Central memory CD8-positive, alpha-beta T cell (primary cell): ENCODE measurements around the gene CYP2S1.

ENCODE experiments used
- ATAC-seq: fragments of 150-1000 bp; cut with Tn5 transposase; replicated peaks from 2 replicates; pipeline ENCODE4 v1.10.0; 2022; ENCODE audit warnings: mild to moderate bottlenecking, moderate FRiP score, moderate number of reproducible peaks; ENCODE audit not compliant: poor library complexity, severe bottlenecking; ENCODE audit errors: extremely low read depth
- DNase-seq, 2 donors: peaks; one replicate each; pipeline ENCODE4 v3.0.0; 2021; ENCODE audit warnings: low spot score in 2 of 2
- H3K27ac Mint-ChIP-seq: one replicate; pipeline ENCODE4 v1.8.0; 2022; ENCODE audit warnings: low read depth, mild to moderate bottlenecking, moderate library complexity, mixed read lengths
- H3K27me3 Mint-ChIP-seq: one replicate; pipeline ENCODE4 v1.8.0; 2022; ENCODE audit warnings: mixed read lengths
- H3K36me3 Mint-ChIP-seq: one replicate; pipeline ENCODE4 v1.8.0; 2022; ENCODE audit warnings: mild to moderate bottlenecking, moderate library complexity, mixed read lengths; ENCODE audit not compliant: insufficient read depth
- H3K4me1 Mint-ChIP-seq: one replicate; pipeline ENCODE4 v1.8.0; 2022; ENCODE audit warnings: mixed read lengths
- H3K4me3 Mint-ChIP-seq: one replicate; pipeline ENCODE4 v1.8.0; 2022; ENCODE audit warnings: mild to moderate bottlenecking, moderate library complexity, mixed read lengths
- H3K9me3 Mint-ChIP-seq: one replicate; pipeline ENCODE4 v1.8.0; 2022; ENCODE audit warnings: mixed read lengths

The CYP2S1 gene

GRCh38 chr19:41235480-41235879 is 42.5 kb downstream of the CYP2S1 start:
- no peak overlapping the region for H3K27ac Mint-ChIP-seq
- DNase-seq = no peak
- H3K4me3 Mint-ChIP-seq = no peak overlapping the region
- no peak for ATAC-seq
- H3K4me1 Mint-ChIP-seq = no peaks in the 10 kb centered on the region
- H3K27me3 Mint-ChIP-seq = peaks cover 12% of the 10 kb centered on the region
- H3K9me3 Mint-ChIP-seq = no peaks in the 10 kb centered on the region
- H3K36me3 Mint-ChIP-seq = peaks cover 1% of the 10 kb centered on the region

DNA sequence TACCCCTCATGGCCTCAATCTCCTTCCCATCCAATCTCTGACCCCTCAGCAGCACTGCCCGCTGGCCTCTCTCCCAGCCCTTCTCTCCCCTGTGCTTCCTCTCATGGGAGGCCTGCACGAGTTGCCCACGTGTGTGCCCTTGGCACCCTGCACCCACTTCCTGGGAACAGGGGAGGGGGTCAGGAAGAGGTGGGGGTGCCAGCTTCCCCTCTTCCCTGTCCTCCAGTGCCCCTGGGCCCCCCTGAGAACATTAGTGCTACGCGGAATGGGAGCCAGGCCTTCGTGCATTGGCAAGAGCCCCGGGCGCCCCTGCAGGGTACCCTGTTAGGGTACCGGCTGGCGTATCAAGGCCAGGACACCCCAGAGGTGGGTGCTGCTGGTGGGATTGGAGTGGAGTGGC is 45.2 kb downstream of the CYP2S1 start:
- H3K27me3 Mint-ChIP-seq = peaks cover 12% of the 10 kb centered on the region
- DNase-seq (no peak), ATAC-seq (no peak)
- H3K4me1 Mint-ChIP-seq = no peaks in the 10 kb centered on the region
- no peak overlapping the region for H3K27ac Mint-ChIP-seq
- peaks cover 1% of the 10 kb centered on the region for H3K36me3 Mint-ChIP-seq
- H3K4me3 Mint-ChIP-seq = no peak overlapping the region
- H3K9me3 Mint-ChIP-seq = no peaks in the 10 kb centered on the region

GRCh38 chr19:41239363-41239762 is 46.3 kb downstream of the CYP2S1 start:
- no peaks in the 10 kb centered on the region for H3K9me3 Mint-ChIP-seq
- no peak for DNase-seq
- no peak overlapping the region for H3K4me3 Mint-ChIP-seq
- no peak for ATAC-seq
- H3K27ac Mint-ChIP-seq = no peak overlapping the region
- peaks cover 1% of the 10 kb centered on the region for H3K36me3 Mint-ChIP-seq
- H3K27me3 Mint-ChIP-seq = peaks cover 12% of the 10 kb centered on the region
- no peaks in the 10 kb centered on the region for H3K4me1 Mint-ChIP-seq

- Mint-ChIP-seq H3K4me1 (no peaks in the 10 kb centered on the region), H3K9me3 (no peaks in the 10 kb centered on the region), H3K27me3 (peaks cover 12% of the 10 kb centered on the region), H3K4me3 (no peak overlapping the region), H3K27ac (no peak overlapping the region), H3K36me3 (peaks cover 1% of the 10 kb centered on the region)
- DNase-seq = no peak
- no peak for ATAC-seq
These were observed 47.0 kb downstream of the CYP2S1 start for GRCh38 chr19:41239961-41240574.

- peaks cover 1% of the 10 kb centered on the region for H3K36me3 Mint-ChIP-seq
- no peak for ATAC-seq
- H3K4me3 Mint-ChIP-seq = no peak overlapping the region
- DNase-seq = no peak
- peaks cover 12% of the 10 kb centered on the region for H3K27me3 Mint-ChIP-seq
- H3K27ac Mint-ChIP-seq = no peak overlapping the region
- no peaks in the 10 kb centered on the region for H3K9me3 Mint-ChIP-seq
- H3K4me1 Mint-ChIP-seq = no peaks in the 10 kb centered on the region
These were observed 48.8 kb downstream of the CYP2S1 start for GRCh38 chr19:41241859-41242258.

GRCh38 chr19:41244117-41244516 is 51.1 kb downstream of the CYP2S1 start:
- Mint-ChIP-seq H3K4me1 (no peaks in the 10 kb centered on the region), H3K27me3 (peaks cover 16% of the 10 kb centered on the region), H3K4me3 (no peak overlapping the region), H3K9me3 (no peaks in the 10 kb centered on the region), H3K36me3 (no peaks in the 10 kb centered on the region), H3K27ac (no peak overlapping the region)
- DNase-seq (no peak), ATAC-seq (no peak)

DNA sequence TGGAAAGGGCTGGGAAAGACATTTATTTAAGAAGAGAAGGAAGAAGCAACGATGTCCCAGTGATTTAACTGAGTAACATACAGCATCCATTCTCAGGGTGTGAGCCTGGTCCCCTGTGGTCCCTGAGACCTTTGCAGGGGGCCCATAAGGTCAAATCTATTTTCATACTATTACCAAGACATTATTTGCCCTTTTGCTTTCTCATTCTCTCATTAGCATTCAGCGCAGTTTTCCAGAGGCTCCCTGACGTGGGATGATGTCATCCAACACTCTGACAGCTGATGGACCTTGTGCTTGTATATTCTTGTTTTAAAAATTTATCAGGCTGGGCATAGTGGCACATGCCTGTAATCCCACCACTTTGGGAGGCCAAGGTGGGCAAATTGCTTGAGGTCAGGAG is 52.8 kb downstream of the CYP2S1 start:
- ATAC-seq (no peak), DNase-seq (no peak)
- Mint-ChIP-seq H3K4me3 (no peak overlapping the region), H3K27me3 (peaks cover 8% of the 10 kb centered on the region), H3K9me3 (no peaks in the 10 kb centered on the region), H3K27ac (no peak overlapping the region), H3K36me3 (no peaks in the 10 kb centered on the region), H3K4me1 (no peaks in the 10 kb centered on the region)

DNA sequence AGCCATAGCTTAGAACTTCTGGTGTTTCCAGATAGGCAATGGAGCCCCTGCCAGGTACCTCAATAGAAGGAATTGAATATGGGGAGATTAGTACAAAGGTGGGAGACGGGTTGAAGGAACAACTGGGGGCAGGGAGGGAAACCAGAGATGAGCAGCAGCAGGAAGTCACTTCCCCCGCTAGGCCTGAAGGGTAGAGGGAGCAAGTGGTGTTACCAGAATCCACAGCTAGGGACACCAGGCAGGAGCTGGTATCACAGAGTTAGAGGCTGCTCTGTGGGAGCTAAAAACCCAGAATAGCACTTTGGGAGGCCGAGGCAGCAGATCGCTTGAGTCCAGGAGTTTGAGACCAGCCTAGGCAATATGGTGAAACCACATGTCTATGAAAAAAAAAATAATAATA is 55.9 kb downstream of the CYP2S1 start:
- ATAC-seq = no peak
- H3K27me3 Mint-ChIP-seq = peaks cover 24% of the 10 kb centered on the region
- H3K9me3 Mint-ChIP-seq = no peaks in the 10 kb centered on the region
- DNase-seq = no peak
- no peak overlapping the region for H3K4me3 Mint-ChIP-seq
- H3K36me3 Mint-ChIP-seq = no peaks in the 10 kb centered on the region
- no peak overlapping the region for H3K27ac Mint-ChIP-seq
- no peaks in the 10 kb centered on the region for H3K4me1 Mint-ChIP-seq

DNA sequence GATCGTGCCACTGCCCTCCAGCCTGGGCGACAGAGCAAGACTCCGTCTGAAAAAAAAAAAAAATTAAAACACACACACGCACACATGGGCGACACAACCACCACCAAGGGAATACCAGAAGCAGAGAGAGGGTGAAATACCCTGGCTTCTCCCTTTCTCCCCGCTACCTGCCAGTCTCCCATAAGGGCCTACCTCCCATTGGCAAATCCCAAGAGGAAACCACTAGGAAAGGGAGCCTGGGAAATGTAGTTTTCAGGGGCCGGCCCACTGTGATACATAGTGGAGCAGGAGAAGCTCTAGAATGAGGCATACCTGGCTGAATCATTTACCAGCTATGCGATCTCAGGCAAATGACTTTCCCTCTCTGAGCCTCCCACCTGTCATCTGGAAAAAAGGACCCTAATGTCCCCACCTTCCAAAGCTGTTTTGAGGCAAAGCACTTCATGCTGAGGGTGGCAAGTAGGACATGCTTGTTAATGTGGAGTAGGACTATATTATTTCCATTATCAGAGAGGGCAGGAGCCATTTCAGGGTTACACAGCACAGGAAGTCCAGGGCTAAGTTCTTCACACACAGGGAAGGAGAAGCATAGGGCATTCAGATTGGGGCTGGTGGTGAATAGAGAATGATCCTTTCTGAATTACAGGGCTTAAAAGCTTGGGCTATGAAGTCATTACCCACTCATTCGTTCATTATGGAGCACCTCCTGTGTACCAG is 56.8 kb downstream of the CYP2S1 start:
- peaks cover 24% of the 10 kb centered on the region for H3K27me3 Mint-ChIP-seq
- DNase-seq (no peak), ATAC-seq (no peak)
- no peaks in the 10 kb centered on the region for H3K36me3 Mint-ChIP-seq
- no peaks in the 10 kb centered on the region for H3K4me1 Mint-ChIP-seq
- H3K27ac Mint-ChIP-seq = no peak overlapping the region
- no peak overlapping the region for H3K4me3 Mint-ChIP-seq
- no peaks in the 10 kb centered on the region for H3K9me3 Mint-ChIP-seq

GRCh38 chr19:41253660-41254059 is 60.6 kb downstream of the CYP2S1 start:
- Mint-ChIP-seq H3K4me3 (no peak overlapping the region), H3K4me1 (no peaks in the 10 kb centered on the region), H3K9me3 (no peaks in the 10 kb centered on the region), H3K27me3 (peaks cover 20% of the 10 kb centered on the region), H3K36me3 (peaks cover 2% of the 10 kb centered on the region), H3K27ac (no peak overlapping the region)
- no peak for ATAC-seq
- DNase-seq = no peak

- Mint-ChIP-seq H3K9me3 (no peaks in the 10 kb centered on the region), H3K4me3 (no peak overlapping the region), H3K27me3 (peaks cover 16% of the 10 kb centered on the region), H3K4me1 (no peaks in the 10 kb centered on the region), H3K27ac (no peak overlapping the region), H3K36me3 (peaks cover 2% of the 10 kb centered on the region)
- ATAC-seq (no peak), DNase-seq (no peak)
These were observed 62.2 kb downstream of the CYP2S1 start for GRCh38 chr19:41255171-41255570.
